NCI-H2227 treated with DMSO at 0.1 percent for 48 hours (cell line): ENCODE data around the gene XKR3.
"Not testable (repeated sequence)": the region's sequence is repeated elsewhere in the genome, so short reads cannot be mapped to it uniquely, and the experiment has no call there.

Source experiments
- DNase-seq: peaks from one replicate; lab custom pipeline; 2025; lab: John Stamatoyannopoulos, UW

Gene XKR3

DNA sequence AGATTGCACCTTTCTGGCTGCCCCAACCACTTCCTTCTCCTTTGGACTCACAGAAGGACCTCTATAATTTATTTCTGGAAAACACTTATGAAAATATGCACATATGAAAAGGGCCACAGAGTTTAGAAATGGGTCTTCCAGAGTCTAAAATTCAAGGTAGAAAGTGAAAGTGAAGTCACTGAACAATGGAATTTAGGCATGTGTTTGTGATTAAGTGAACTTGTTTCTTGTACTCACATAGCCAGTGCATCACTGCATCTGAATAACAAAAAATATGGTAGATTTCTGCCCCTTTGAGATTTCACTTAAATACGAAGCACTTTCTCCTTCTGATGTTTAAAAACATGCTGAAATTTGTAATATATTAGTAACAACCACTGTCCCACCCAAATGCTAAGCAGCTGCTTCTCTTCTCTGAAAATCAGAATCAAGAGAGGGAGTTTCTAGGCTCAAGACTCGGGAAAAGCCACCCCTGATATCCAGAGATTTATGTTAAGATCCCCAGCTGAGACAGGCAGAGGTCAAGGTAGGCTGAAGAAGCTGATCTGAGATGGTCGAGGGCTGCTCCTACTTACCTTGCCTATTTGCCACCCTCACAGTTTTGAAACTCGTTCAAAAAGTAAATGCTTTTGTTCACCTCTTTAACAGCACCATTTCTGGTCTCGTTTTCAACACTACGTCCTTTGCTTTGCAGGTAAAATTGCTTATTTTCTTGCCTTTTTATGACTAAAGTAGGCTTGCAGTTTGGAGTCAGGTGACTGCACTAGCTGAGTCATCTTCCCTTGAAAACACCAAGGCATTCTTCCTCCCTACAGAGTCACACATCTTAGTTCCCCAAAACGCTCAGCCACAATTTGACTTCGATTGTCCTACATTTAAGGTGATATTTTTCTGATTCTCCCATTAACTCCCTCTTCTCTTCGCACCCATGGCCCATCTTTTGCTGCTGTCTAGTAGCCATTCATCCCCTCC, at the start of gene XKR3:
Gene XKR3 (minus strand): TSS at position 696 of the 972 bp plus-strand sequence. CDS start 17,338 bp downstream, outside the sequence.
- DNase-seq: no peak

DNA sequence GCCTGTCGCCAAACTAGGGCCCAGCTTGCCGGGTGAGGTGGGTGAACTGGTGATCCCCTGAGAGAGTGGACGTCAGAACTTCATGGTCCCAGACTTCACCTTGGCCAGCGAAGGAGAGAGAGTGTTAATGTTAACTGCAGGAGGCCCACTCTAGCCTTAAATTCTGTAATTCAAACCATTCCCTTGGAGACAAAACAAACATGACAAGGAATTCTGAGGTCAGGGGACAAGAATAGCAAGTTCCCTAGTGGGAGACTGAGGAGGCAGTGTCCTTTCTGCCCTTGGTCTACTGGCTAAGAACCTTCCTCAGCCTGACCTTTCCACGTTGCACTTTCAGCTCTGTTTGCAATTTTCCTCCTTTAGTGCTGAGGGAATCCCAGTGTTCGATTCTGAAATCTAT, 44.4 kb upstream of the XKR3 start:
- DNase-seq: not testable (repeated sequence)

DNA sequence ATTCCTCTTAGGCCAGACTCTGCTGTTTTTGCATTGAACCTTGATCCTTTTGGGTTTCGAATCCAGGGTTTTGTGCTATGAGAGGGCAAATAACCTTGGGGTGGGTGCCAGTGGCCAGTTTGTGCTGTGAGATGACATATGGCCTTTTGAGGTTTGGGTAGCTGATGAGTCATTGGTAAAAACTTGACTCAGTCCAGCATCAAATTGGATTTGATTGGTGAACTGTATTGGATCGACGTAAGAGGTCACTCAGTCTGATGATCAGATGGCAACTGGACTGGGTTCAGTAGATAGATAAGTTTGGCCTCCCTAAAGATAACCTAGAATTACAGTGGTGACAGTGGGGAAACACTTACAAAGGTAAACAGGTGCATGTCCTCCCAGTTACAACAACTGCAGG, 41.0 kb upstream of the XKR3 start:
- DNase-seq: no peak

DNA sequence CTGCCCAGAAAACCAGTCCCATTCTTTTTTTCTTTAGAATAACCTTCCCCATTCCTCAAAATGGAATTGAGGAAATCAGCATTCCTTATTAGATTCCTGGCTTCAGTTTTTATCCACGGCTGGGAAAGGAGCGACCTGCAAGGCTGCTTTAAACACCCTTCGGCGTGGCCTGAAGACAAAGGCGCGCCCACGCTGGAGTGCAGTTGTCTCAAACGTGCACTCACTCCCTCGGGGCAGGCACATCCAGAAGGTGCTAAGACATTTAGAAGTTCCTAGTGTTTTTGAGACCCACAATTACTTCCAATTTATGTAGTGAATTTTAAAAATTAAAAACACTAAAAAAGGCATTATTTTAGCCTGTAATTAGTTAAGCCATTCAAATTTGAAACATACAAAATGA, 31.6 kb upstream of the XKR3 start:
- DNase-seq: not testable (repeated sequence)

DNA sequence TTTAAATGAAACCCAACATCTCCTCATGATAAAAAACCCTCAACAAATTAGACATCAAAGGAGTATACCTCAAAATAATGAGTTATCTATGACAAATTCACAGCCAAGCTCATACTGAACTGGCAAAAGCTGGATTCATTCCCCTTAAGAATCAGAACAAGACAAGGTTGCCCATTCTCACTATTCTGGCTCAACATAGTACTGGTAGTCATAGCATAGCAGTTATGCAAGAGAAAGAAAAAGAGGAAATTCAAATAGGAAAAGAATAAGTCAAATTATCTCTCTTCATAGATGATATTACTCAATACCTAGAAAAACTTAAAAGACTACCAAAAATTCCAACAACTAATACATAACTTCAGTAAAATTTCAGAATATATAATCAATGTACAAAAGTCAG, 29.4 kb upstream of the XKR3 start:
- no peak for DNase-seq

DNA sequence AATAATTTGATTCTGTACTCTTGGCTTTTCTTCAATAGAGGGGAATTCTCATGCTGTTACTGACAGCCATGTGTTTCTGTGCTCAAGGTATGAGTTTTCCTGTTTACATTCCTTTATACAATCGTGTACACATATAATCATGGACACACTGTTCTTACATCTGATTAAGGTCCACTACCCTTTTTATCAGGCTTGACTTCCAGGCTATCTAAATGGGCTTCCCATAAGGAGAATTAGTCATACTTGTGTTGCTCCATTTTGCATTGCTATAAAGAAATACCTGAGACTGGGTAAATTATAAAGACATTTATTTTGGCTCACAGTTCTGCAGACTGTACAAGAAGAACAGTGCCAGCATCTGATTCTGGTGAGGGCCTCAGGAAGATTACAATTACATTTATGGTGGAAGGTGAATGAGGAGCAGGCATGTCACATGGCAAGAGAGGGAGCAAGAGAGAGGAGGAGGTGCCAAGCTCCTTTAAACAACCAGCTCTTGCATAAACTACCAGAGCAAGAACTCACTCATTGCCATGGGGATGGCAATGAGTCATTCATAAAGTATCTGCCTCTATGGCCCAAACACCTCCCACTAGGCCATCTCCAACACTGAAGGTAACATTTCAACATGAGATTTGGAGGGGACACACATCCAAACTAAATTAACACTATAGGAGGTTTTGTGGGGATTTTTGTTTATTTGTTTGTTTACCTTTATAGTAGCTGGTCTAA, 26.2 kb upstream of the XKR3 start:
- not testable (repeated sequence) for DNase-seq

DNA sequence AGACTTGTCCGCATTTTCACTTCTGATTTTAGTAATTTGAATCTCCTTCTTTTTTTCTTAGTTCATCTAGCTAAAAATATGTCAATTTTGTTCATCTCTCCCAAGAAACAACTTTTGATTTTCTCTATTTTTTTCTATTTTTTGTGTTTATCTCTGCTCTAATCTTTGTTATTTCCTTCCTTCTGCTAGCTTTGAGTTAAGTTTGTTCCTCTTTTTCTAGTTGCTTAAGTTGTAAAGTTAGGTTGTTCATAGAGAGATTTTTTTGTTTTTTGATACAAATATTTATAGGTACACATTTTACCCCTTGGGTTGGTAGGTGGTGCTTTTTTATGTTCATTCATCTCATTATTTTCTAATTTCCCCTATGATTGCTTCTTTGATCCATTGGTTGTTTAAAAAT, 22.1 kb upstream of the XKR3 start:
- no peak for DNase-seq

DNA sequence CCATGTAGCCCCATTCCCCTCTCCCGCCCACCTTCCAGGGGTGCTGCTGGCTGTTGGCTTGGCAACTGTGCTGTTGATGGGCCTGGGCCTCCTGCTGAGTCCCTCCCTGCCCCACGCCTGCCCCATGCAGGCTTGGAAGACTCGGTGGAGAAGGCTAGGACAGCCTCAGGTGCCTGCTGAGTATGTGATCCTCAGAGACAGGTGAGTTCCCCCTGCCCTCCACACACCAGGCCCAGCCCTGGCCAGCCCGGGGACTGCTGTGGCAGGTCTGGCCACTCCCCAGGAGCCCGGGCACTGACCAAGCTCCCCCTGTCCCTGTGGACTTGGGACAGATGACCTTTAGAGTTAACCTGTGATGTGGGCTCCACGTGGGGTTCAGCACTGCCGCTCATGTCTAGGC, 20.7 kb upstream of the XKR3 start:
- DNase-seq: no peak

DNA sequence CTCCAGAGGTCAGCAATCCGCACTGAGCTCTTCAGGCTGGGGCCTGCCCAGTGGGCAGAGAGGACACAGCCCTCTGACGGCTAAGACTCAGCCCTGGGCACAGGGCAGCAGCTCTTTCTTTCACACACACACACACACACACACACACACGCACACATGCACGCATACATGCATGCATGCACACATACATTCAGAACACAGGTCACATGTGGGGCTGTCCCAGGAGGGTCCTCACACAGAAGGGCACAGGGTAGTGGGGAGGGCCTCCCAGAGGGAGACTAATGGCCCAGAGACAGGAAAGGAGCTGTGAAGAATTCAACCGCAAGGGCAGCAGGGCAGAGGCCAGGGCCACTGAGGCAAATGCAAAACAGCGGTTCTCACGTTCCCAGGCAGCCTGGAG, 20.3 kb upstream of the XKR3 start:
- no peak for DNase-seq

DNA sequence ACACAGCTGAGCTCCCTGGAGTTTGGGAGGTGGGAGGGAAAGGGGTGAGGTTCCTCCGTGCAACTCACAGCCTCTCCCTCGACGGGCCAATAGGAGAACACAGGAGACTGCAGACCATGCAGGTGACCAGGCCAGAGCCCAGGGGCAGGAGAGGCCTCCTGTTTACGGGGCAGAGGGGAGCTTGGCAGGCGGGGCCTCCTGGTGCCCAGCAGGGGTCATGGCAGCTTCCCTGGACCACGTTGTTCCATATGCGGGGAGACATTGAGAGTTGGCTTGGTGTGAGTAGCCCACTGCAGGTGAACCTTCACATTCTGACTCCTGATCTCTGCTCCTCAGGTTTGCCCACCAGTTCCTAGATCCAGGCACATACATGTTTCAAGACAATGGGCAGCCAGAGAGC, 19.3 kb upstream of the XKR3 start:
- no peak for DNase-seq

DNA sequence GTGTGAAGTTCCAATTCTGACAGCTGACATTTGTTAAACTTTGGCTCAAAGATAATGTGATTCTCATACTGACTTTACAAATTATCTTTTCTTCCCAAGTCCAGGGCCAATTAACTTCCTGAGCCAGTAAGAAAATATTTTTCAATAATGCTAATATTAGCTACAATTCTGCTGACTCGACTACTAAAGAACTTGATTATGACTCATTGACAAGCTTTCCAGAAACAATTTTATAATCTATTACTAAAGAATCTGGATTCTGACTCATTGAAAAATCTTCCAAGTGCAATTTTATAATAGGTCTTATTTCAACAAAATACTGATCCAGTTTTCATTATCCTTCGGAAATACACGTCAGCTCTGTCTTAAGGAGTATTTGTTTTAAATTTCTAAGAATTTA, 12.9 kb upstream of the XKR3 start:
- DNase-seq: no peak

DNA sequence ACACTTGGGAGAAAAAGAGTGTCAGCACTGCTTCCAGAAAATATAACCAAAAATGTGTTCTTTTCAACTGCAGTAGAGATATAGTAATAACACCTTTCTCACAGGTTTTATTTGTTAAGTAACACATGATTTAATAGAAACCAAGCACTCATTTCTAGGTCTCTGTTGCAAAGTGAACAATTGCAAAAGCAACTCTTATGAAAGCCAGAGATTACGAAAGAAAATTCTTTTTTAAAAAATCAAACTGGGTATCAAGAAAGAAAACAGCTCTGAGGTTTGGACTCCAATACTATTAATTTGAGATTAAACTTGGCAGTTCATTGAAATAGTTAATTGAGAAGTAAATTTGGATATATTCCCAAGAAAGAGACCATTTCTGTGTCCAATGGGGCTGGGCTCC, 9.8 kb upstream of the XKR3 start:
- DNase-seq: no peak

DNA sequence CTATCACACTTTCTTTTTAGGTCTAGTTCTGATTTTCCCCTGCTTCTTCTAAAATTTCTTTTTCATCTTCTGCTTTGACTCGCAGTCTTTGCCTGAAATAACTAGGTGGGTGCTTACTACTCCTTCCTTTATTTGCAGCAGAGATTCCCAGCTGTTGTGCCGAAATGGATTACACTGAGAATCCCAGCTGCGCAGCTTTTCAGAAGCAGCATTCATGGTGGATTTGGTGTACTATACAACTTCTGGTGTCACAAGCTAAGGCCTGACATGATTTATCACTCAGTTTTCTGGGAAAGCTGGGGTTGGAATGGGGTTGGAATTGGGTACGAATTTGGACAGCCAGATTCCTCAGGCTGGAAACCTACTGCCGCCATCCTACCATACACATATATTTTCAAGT, 6.0 kb upstream of the XKR3 start:
- DNase-seq: no peak

DNA sequence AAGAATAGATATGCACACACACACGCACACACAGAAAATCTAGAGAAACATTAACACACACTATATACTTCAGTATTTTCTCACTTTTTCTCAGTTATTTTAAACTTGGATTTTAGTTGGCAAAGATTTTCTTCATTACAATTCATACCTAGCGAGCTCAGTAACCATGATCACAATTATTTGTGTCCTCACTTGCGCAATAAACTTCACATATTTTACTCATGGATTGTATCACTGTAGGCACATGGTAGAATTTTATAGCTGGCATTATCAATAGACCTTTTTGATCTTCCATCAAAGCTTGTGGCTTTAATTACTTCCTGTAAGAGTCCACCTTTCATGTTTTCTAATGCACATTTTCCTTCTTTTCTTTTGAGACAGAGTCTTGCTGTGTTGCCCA, 4.8 kb upstream of the XKR3 start:
- no peak for DNase-seq

DNA sequence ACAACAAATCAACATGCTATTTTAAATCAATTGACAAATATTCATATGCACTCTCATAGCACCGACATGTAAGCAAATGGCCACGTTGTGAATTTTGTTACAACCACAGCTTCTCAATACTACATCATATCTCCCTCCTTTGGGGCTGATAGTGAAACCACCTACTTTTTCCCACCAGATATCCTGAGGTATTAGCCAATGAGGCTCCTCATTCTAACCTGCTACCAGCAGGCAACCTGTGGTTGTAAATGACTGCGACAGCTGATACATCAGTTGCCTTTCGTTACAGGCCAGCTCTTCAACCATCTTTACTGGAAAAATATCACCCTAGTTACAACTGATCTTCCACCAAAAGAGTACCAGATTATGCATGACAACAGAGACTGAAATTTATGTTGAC, 3.7 kb upstream of the XKR3 start:
- no peak for DNase-seq

DNA sequence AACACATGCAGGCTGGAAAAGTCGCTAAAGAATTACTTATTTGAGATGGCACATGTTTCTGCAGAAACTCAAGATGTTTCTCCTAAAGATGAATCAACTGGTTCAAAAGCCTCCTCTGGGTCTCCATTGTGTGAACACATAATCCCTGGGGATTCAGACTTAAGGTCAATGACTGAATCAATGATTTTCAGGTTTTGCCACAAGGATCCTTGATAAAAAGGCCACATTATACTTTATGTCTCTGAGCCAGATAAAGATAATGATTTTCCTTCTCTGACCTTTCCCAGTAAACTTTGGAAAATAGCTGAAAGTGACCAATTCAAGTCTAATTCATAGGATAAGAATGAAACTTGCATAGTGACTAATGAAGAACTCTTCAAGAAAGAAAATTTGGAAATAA, 2.3 kb upstream of the XKR3 start:
- no peak for DNase-seq

DNA sequence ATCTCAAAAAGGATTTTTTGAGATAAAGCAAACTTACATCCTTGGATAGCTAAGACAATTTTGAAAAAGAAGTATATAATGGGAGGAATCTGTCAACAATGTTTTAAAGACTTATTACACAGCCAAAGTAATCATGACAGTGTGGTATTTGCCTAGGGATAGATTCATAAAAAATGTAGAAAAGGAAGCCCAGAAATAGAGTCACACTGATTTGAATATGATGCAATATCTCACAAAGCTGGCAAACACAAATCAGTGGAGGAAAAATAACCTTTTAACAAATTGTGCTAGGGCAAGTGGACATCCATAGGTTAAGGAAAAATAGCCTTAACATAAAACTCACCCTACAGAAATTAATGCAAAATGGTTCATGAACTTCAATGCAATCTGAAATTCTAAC, 6.0 kb downstream of the XKR3 start:
- no peak for DNase-seq

DNA sequence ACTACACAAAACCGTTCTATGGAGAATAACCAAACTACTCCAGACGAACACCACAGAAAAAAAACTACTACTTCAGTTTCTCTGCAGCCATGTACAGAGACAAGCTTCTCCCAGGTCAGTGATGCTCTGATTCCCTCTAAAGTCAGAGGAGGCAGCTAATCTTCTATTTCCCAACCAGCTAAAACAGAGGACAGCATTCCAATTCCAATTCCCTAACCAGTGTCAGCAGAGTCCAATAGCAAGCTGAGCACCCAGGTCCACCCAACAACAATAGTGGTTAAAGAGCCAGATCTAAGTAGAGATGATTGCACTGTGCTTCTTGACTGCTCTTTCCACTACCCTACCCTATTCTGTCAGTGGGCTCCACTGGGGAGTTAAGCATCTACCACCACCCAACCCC, 6.7 kb downstream of the XKR3 start:
- DNase-seq: no peak

DNA sequence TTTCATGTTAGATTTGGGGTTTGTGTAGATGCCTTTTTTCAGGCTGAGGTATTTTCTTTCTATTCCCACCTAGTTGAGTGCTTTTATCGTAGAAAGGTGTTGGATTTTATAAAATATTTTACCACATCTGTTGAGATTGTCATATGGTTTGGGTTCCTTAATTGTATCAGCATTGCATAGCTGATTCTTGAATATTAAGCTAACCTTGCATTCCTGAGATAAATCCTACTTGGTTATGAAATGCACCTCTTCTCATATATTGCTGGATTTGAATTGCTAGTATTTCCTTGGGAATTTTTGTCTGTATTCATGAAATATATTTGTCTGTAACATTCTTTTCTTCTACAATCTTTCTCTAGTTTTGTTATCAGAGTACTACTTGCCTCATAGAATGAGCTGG, 10.1 kb downstream of the XKR3 start:
- DNase-seq: no peak

DNA sequence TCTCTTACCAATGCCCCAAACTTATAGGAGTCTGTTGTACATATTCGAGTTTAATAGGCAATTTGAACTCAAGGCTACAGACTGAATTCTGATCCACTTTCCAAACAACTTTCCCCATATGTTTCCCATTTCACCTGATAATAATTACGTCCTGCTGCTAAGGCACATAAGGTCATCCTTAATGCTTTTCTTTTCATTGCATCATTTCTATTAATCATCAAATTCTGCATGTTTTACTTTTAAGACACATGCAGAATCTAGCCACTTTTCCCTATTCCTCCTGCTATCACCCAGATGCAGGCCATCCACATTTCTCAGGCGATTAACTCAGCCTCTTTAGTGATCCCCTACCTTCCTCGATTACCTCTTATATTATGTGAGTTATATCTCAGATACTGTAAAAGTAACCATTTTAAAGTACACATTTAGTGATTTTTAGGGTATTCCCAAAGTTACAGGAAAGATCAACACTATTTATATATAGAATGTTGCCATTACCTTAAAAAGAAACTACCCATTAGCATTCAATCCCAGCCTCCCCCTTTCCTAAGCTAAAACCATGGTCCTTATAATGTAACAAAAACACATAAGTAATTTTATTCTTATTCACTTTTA, 14.9 kb downstream of the XKR3 start:
- DNase-seq: no peak

DNA sequence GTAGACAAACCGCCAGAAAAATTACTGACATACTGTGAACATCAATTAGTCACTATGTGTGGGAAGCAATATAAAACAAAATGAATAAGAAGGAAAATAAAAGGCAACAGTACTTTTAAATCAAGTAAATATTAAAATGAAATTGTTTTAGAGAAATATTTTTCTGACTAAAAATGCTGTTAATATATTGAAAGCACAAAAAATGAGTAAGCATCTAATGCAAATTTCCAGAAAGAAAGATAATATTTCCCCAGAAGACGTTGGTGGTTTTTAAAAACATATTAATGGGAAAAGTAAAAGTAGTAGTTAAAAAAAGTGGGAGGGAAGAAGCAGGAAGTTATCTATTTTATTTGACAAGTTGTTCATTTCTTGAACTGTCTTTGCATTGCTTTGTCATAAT, 16.5 kb downstream of the XKR3 start:
- no peak for DNase-seq

DNA sequence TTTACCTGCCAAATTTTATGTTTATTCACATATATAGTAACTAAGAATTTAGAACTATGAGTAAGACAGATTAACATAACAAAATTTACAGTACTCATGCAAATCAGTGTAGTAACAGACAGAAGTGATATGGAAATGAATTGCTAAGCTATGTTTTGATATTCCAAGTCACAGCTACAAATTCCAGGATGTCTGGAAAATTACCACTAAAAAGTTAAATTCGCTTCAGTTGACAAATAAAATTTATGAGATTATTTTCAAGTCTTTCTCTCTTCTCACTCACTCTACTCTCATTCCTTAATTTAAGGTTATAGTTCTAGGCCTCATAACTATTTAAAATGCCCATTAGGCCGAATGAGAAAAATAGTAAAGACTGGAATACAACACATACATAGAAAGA, 18.1 kb downstream of the XKR3 start:
- no peak for DNase-seq

DNA sequence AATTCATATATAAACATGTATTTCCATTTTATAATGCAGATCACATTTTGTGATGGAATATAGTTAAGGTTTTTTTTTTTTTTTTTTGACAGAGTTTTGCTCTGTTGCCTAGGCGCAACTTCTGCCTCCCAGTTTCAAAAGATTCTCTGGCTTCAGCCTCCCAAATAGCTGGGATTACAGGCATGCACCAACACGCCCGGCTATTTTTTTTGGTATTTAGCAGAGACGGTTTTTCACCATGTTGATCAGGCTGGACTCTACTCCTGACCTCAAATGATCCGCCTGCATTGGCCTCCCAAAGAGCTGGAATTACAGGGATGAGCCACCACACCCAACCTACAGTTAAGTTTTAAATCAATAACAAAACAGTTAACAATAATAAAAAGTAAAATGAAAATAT, 18.8 kb downstream of the XKR3 start:
- DNase-seq: no peak
